Adrenal gland (tissue), 12 donors: Measurements from ENCODE around the gene GRAMD1B. TPM values are rescaled to one million over a fixed set of nuclear protein-coding genes. Genes with fewer than 3 reads are reported as not detected.
A peak's percentile ranks its signal among the peaks of the same experiment; 100 is the strongest.

Experiments
- DNase-seq, 7 donors: peaks; one replicate each; pipeline ENCODE4 v3.0.0-alpha.2; 2019 to 2020
- H3K27ac ChIP-seq, 5 donors: fragments of 200-600 bp; sonication (generic) in 4 of 5; 1 replicate in 3 of 5; 2 replicates in 2 of 5; pipeline versions ENCODE4 v1.5.1 to v1.8.0; 2016 to 2020; ENCODE audit warnings: mild to moderate bottlenecking in 1 of 5
- H3K27me3 ChIP-seq: fragments of 200-600 bp; 2 replicates; pipeline ENCODE4 v1.8.0; 2021
- H3K36me3 ChIP-seq, 2 donors: fragments of 200-600 bp; replicated peaks in 1 of 2; 1 replicate in 1 of 2; 2 replicates in 1 of 2; pipeline versions ENCODE4 v1.5.1 to v1.8.0; 2018 to 2022
- H3K4me1 ChIP-seq, 2 donors: fragments of 200-600 bp; replicated peaks in 1 of 2; 1 replicate in 1 of 2; 2 replicates in 1 of 2; pipeline versions ENCODE4 v1.5.1 to v1.8.0; 2018 to 2021
- H3K4me3 ChIP-seq, 4 donors: fragments of 200-600 bp; sonication (generic) in 3 of 4; one replicate each; pipeline ENCODE4 v1.5.1; 2016 to 2018
- H3K9me3 ChIP-seq, 3 donors: fragments of 200-600 bp; sonication (generic) in 1 of 3; replicated peaks in 1 of 3; 1 replicate in 2 of 3; 2 replicates in 1 of 3; pipeline versions ENCODE4 v1.5.1 to v1.8.0; 2016 to 2021
- CTCF ChIP-seq, 6 experiments: fragments of 450-650 bp in 4 of 6; fragments of 200-600 bp in 2 of 6; sonication (generic) in 1 of 6; IDR thresholded peaks; 1 replicate in 5 of 6; 2 replicates in 1 of 6; pipeline versions ENCODE4 v1.5.1 to v1.8.0; 2016 to 2021; ENCODE audit warnings: antibody characterized with exemption in 6 of 6, mild to moderate bottlenecking in 2 of 6, moderate library complexity in 1 of 6
- POLR2A ChIP-seq, 2 donors: fragments of 450-650 bp; IDR thresholded peaks; one replicate each; pipeline ENCODE4 v1.6.1; 2017; ENCODE audit warnings: antibody characterized with exemption in 2 of 2, mild to moderate bottlenecking in 2 of 2, moderate library complexity in 1 of 2
- WGBS, 4 donors: extraction: QIAGEN DNeasy Blood & Tissue Kit in 2 of 4; methylation state at CpG; one replicate each; pipeline versions ENCODE4 v1.1.5 to v1.1.7; 2013 to 2017; 5-methylcytosine and 5-hydroxymethylcytosine counted together
- intact Hi-C, 2 donors: fragments of 100-400 bp; cut with DNase I; formaldehyde crosslinking; loops; one replicate each; pipeline versions ENCODE4 v1.14.1 to v1.15.0; 2022 to 2023
- polyA plus RNA-seq, 3 donors: library from polyadenylated mRNA; stranded (reverse); fragments of 200-250 nt in 2 of 3; fragments of 350-450 nt in 1 of 3; fragmentation: Illumina TruSeq in 1 of 3; extraction: RNeasy Lipid Tissue Mini Kit (QIAGEN cat#74804) in 1 of 3; gene quantifications; one replicate each; pipeline ENCODE4 v1.2.3, GENCODE V29; 2013 to 2014
- total RNA-seq, 9 donors: library from RNA; depleted of rRNA in 4 of 9; stranded (reverse); fragments of >200 nt in 4 of 9; fragments of 120-200 nt in 1 of 9; fragmentation: NEBNext Ultra II Directional in 1 of 9; extraction: Animal tissue kit (Norgen Biotek cat#: 25700) in 1 of 9; gene quantifications; one replicate each; pipeline versions ENCODE4 v1.1.0 to v1.2.4, GENCODE V29; 2013 to 2023
- donor health status: healthy with polysubstance abuse.
- donor health status: Bipolar disorder and iron deficiency.
- donor health status: DM: yes; HTN: yes; CAD: no.
- donor health status: DM: no; HTN: no; CAD: no.
- donor health status: DM: no; HTN: no; CAD: no.
- donor health status: DM: yes; HTN: yes; CAD: no.

The GRAMD1B gene
- total and polyA plus RNA-seq, 12 donors, result 101 to 1,898 (median 285) TPM

DNA sequence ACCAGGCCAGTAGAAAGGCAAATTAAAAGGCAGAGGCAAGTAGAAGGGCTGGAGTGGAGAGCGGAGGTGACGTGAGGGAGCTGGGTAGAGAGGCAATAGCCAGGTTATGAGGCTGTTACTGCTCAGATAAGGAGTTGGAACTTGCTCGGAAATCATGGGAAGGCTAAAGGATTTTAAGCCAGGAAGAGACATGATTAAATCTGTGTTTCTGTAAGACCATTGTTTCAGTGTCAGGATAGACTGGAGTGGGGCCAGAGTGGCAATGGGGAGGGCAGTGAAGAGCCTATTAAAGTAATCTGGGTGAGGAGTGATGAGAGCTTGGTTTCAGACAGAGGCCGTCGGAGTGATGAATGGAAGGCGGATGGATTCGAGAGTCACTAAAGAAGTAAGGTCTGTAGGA lies 39.0 kb downstream of the GRAMD1B start:
- no peaks in the 10 kb centered on the region for H3K9me3 ChIP-seq
- intact Hi-C loops, result no loop called here
- no peaks in the 10 kb centered on the region for H3K36me3 ChIP-seq
- WGBS, 4 donors, result 41 to 56% (median 46%) methylated on average over 7 of the region's 7 CpGs
- H3K4me1 ChIP-seq, result peaks cover 35 to 71% of the 10 kb centered on the region in 2 donors
- H3K4me3 ChIP-seq, result no peak overlapping the region
- peak overlapping the region; percentile 3 to 86 (median 69) for H3K27ac ChIP-seq
- H3K27me3 ChIP-seq, result no peaks in the 10 kb centered on the region
- DNase-seq, result peak in 4 of 7 donors; percentile 57 to 74 (median 69)
- TF ChIP-seq CTCF (IDR thresholded peaks at IDR 0.05) (no peak), POLR2A (IDR thresholded peaks at IDR 0.05) (no peak)

DNA sequence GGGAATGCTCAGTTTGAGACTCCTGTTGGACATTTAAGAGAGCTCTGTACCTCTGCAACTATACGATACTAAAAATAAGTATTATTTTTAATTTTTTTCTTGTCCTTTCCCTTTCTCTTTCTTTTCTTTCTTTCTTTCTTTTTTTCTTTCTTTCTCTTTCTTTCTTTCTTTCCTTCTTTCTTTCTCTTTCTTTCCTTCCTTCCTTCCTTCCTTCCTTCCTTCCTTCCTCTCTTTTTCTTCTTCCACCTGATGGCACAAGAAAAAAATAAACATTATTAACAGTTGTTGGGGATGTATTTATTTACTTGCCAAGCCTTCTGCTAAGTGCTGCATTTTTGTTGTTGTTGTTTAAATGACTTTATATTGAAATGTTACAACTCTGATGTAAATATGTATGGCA lies 39.5 kb downstream of the GRAMD1B start:
- Histone ChIP-seq H3K27me3 (no peaks in the 10 kb centered on the region), H3K4me1 (peaks cover 40 to 71% of the 10 kb centered on the region in 2 donors), H3K4me3 (no peak overlapping the region), H3K9me3 (no peaks in the 10 kb centered on the region), H3K36me3 (no peaks in the 10 kb centered on the region), H3K27ac (peak overlapping the region in 4 of 5 donors; percentile 3 to 86 (median 66))
- no peak for DNase-seq
- intact Hi-C loops, result no loop called here
- 66 to 92% (median 84%) methylated on average over 1 of the region's 1 CpG for WGBS, 4 donors
- no peak for TF ChIP-seq POLR2A (IDR thresholded peaks at IDR 0.05)

DNA sequence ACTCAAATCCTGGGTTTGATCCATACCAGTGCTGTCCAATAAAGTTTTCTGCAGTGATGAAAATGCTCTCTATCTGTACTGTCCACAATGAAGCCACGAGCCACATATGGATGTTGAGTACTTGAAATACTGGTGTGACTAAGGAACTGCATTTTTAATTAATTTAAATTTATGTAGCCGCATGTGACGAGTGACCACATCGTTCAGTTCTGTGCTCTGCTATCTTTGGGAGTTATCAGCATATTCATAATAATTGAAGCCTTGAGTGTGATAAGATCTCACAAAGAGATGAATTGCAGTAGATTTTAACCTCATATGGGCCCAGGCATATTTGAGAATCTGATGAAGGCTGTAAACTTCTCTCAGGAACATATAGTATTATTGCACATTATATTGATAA lies 40.8 kb downstream of the GRAMD1B start:
- DNase-seq, result no peak
- H3K27ac ChIP-seq, result peak overlapping the region; percentile 53 to 86 (median 77)
- intact Hi-C loops, result no loop called here
- peaks cover 50 to 73% of the 10 kb centered on the region in 2 donors for H3K4me1 ChIP-seq
- no peak overlapping the region for H3K4me3 ChIP-seq
- no peaks in the 10 kb centered on the region for H3K36me3 ChIP-seq
- no peaks in the 10 kb centered on the region for H3K9me3 ChIP-seq
- no peaks in the 10 kb centered on the region for H3K27me3 ChIP-seq
- WGBS, 4 donors, result 40 to 70% (median 61%) methylated on average over 4 of the region's 4 CpGs
- no peak for TF ChIP-seq POLR2A (IDR thresholded peaks at IDR 0.05)
- no peak for TF ChIP-seq CTCF (IDR thresholded peaks at IDR 0.05)

GRCh38 chr11:123472236-123472935 lies 42.3 kb downstream of the GRAMD1B start:
- TF ChIP-seq CTCF (IDR thresholded peaks at IDR 0.05) (no peak), POLR2A (IDR thresholded peaks at IDR 0.05) (no peak)
- H3K9me3 ChIP-seq, result no peaks in the 10 kb centered on the region
- WGBS, 4 donors, result 45 to 59% (median 49%) methylated on average over 8 of the region's 8 CpGs
- H3K27ac ChIP-seq, result peak overlapping the region; percentile 57 to 86 (median 80)
- no peak overlapping the region for H3K4me3 ChIP-seq
- peak in 6 of 7 donors; percentile 68 to 80 (median 72) for DNase-seq
- no peaks in the 10 kb centered on the region for H3K27me3 ChIP-seq
- peaks cover 50 to 80% of the 10 kb centered on the region in 2 donors for H3K4me1 ChIP-seq
- H3K36me3 ChIP-seq, result no peaks in the 10 kb centered on the region
- intact Hi-C loops, result no loop called here
